DMS 273 (cell line): ENCODE results near the gene PTDSS2.
"Not testable (repeated sequence)": the region's sequence is repeated elsewhere in the genome, so short reads cannot be mapped to it uniquely, and the experiment has no call there.

Experiments
- DNase-seq: peaks from one replicate; lab custom pipeline; 2025; ENCODE audit not compliant: unreplicated experiment; lab: John Stamatoyannopoulos, UW

The PTDSS2 gene

GRCh38 chr11:413120-414081, 36.7 kb upstream of the PTDSS2 start:
- DNase-seq, result peak; percentile 63

- no peak for DNase-seq
These were observed 35.7 kb upstream of the PTDSS2 start for GRCh38 chr11:414318-414857.

- DNase-seq, result no peak
These were observed 34.4 kb upstream of the PTDSS2 start for GRCh38 chr11:415640-416041.

GRCh38 chr11:416051-416756, 33.9 kb upstream of the PTDSS2 start:
- DNase-seq, result no peak

GRCh38 chr11:416757-417621, 33.1 kb upstream of the PTDSS2 start:
- DNase-seq, result peak; percentile 46

DNA sequence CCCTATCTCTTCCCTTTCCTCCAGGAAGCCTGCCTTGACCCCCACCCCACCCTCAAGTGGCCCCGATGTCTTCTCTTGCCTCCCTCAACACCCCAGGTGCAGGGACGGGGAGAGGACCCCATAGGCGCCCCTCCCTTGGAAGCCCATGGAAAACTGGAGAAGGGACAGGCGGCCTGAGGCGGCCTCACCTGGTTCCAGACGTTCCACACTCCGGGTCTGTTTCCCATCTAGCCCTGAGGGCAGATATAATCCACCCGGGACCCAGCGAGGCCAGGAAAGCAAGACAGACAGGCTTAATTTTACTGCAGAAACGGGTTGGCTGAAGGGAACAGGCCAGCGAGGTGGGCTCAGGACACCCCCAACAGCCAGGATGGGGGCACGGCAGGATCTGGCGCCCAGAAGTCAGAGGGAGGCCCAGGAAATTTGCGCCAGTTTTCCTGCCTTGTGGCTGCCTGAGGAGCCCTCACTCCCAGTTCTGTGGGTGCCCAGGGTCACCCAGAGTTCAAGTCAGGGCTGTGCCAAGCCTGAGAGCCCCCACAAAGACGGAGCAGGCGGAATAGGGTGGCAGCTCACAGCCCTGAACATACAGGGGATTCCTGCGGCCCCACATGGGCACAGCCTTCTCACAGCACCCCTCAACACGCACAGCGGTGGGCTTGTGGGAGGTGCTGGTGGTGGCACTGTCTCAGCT, 32.3 kb upstream of the PTDSS2 start:
- no peak for DNase-seq

DNA sequence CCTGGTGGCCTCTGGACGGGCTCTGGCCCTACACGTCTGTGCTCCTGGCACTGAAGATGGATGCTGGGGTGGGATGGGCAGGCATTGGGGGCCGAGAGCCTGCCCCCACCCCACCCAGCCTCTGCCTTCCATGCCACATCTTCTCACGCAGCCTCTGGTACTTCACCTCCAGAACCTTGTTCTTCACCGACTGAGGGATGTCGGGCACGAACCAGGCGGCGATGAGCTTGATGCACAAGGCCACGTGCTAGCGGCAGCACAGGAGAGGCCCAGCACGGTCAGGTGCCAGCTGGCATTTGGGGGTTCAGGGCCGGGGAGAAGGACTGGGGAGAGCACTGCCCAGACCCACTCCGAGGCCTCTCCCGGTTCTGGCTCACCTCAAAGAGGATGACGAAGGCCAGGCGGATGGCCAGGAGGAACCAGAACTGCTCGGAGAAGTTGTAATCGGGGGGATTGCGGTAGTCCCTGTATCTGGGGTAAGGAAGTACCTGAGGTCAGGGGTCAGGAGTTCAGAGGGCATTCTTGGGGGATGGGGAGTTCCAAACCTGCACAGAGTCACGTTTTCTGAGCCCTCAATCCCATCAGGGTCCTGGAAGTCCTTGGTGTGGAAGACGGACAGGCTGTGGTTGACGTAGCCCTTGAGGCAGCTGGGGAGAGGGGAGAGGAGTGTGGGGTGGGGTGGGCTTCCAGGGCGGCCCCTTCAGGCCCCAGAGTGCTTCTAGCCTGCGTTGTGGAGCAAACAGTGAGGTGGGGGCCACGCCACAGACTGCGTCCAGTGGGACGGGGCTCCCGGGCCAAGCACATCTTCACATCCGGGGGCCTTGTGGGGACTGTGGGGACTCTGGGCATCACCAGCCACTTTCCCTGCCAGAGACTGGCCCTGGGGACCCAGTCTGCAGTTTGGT, 31.5 kb upstream of the PTDSS2 start:
- no peak for DNase-seq

DNA sequence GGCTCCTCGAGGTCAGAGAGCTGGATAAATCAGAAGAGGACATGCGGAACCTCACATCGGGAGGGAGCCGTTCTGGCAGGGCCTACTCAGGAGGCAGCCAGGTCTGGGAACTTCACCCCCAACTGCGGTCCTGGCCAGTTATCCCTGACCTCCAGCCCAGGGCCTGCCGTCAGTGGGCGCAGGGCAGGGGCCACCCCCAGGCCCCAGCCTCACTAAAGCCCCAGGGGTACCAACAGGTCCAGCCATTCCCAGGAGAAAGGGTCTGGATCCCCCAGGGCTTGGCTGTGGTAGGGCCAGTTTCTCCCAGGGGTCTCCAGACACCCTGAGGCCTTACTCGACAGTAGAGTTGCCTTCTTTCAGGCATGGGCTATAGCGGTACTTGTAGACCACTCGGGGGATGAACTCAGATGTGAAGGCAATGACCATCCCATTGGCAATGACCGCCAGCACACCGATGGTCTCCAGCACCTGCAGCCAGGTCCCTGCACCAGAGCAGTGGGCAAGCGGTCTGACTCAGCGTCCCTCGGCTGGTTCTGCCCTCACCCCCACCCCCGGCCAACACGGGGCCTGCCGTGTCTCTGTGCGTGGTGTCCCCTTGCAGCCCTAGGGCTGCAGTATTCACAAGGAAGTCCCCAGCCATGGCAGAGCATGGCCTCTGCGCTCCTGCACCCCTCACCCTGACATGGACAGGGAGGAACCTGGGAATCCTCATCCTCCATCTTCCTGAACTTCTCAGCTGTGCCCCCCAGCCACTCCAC, 30.7 kb upstream of the PTDSS2 start:
- DNase-seq, result no peak

DNA sequence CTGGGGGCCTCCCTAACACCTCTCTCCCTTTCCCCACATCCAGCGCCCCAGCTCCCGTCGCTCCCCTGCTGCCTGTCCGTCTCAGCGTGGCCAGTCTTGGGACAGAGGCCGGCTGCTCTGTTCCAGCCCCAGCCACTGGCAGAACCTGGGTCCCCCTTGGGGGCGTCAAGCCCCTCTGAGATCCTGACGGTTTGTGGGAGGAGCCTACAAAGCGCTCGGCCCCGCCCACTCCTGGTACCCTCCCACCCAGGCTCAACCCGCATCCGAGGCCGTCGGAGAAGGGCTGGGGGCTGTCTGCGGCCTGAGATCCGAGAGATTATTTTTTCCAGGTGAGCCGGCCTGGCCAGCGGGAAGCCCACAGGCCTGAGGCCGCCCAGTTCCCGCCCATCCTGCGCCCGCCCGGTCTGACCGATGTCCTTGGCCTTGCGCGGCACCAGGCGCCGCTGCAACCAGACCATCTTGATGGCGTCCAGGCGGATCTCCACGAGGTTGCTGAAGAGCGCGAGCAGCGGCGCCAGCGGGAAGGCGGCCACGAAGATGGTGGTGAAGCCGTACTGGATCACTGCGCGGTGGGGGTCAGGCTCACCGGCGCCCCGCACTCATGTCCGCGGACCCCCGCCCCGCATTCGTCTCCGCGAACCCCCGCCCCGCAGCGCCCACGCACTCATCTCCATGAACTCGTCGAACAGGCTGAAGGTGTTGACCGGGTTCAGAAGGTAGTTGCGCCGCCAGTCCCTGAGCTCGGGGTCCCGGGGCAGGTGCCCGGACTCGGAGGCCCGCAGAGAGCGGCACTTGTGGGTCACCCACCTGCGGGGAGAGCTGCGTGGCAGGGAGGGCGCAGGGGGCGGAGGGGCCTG, 29.8 kb upstream of the PTDSS2 start:
- DNase-seq, result no peak

DNA sequence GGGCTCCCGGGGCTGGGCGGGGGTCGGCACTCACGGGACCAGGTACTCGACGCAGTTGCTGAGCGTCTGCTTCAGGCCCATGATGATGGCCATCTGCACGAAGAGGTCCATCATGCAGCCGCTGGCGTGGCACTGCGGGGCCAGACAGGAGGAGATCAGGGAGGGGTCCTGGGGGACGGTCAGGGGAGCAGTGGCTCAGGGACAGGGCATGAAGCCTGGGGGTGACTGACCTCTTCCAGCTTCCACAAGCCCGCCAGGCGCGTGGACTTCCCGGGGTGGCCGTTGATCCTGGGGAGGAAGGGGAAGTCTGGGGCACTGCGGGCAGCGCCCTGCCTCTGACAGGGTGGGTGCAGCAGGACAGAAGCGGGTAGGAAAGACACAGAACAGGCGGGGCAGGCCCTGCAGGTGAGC, 29.2 kb upstream of the PTDSS2 start:
- no peak for DNase-seq

DNA sequence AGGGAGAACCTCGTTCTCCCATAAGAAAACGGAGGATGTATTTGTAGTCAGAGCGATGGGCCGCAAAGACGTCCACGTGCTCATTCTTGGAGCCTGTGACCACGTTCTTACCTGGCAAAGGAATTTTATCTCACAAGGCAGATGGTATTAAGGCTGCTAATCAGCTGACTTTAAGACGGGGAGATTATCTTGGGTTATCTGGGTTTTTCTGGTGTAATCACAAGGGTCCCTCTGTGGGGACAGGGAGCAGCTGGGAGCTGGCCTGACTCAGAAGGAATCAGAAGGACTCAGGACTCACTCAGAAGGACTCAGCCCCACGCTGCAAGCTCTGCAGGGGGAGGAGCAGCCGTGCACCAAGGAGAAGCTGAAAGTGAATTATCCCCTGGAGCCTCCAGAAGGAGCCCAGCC, 27.8 kb upstream of the PTDSS2 start:
- no peak for DNase-seq

GRCh38 chr11:424232-424631, 25.8 kb upstream of the PTDSS2 start:
- no peak for DNase-seq

DNA sequence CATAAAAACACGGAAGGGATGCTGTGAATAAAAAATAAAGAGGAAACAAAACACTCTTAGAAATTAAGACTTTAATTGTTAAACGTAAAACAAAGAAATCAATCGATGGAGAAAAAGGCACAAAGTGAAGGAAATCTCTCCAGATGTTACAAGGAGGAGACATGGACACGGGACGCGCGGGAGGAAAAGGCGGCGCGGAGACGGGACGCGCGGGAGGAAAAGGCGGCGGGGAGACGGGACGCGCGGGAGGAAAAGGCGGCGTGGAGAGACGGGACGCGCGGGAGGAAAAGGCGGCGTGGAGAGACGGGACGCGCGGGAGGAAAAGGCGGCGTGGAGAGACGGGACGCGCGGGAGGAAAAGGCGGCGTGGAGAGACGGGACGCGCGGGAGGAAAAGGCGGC, 25.3 kb upstream of the PTDSS2 start:
- DNase-seq, result not testable (repeated sequence)

DNA sequence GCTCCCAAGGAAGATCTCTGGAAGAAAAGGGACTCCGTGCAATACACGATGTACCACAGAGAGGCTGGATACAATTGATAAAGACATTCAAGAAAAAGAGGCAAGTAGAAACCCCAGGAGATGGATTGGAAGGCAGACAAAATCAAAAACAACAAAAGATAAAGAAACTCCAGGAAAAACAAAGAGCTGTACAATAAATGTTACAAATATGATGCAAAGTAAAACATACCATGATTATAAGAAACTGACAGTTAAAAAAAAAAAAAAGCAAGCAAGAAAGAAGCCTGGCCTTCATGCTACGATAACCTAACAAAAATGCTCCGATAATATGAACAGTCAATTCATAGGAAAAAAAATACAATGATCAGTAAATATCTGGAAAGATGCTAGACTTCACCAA, 24.8 kb upstream of the PTDSS2 start:
- no peak for DNase-seq

DNA sequence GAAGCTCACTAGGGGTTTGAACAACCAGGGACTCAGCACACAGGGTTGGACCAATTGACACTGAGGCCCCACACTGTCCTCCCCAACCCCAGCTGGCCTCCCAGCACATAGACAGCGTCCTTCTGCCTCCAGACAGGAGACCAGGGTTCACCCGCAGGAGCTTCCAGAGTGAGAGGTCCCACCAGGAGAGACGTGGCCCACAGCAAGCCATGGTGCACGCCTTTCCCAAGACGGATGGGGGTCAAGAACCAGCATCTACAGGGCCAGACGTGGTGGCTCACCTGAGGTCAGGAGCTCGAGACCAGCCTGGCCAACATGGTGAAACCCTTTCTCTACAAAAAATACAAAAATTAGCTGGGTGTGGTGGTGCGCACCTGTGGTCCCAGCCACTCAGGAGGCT, 23.2 kb upstream of the PTDSS2 start:
- DNase-seq, result no peak

GRCh38 chr11:428295-428694, 21.8 kb upstream of the PTDSS2 start:
- DNase-seq, result no peak

DNA sequence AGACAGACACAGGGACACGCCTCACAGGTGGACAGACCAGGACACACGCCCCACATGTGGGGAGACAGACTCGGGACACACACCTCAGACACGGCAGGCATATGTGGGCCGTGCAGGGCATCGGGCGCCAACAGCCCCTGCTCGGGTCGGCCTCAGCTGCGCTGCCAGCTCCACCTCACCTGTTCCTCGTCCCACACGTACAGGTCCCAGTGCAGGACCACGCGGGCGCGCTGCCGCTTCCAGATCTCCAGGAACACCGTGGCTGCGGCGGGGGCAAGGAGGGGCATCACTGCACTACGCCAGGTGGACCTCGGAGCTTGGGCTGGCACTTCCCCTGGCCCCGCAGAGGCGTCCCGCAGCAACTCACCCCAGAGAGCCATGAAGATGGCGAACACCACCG, 20.7 kb upstream of the PTDSS2 start:
- no peak for DNase-seq
